ENCODE results near the gene NEB.

DNA sequence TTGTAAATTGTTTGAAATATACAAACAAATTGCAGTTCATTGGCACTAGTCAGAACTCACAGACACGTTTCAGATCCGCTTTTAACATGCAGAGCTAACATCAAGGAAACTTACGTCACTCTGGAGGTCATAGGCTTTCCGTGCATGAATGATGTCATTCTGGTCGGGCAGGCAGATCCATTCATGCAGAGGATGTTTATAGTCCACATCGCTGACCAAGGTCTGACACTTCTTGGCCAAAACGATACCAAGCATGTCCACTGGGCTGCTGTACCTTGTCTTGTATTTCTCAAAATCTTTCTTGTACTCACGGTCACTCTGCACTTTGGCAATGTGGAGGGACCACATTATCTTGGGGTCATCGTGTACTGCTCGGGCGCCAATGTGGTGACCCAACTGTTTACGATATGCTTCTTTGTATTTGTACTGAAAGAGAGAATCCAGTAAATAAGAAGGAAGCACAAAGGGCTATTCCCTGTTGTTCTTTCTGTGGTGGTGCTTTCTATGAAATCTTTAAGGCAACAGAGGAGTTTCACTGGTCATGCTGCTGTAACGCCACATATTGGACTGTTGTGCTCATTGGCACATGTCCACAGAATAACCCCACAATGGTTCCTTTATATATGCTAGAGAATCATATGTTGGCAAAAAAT lies 114.8 kb downstream of the NEB start:
- TF ChIP-seq EP300 (conservative IDR thresholded peaks at IDR 0.05; ENCODE audit: poor library complexity, severe bottlenecking) (no peak), POLR2AphosphoS5 (IDR thresholded peaks at IDR 0.05) (no peak), EZH2 (IDR thresholded peaks at IDR 0.05; ENCODE audit: borderline replicate concordance, insufficient read depth, low read length, poor library complexity, severe bottlenecking) (no peak), MXI1 (conservative IDR thresholded peaks at IDR 0.05; ENCODE audit: poor library complexity, severe bottlenecking) (no peak)
- TF ChIP-seq, protein P1, sequence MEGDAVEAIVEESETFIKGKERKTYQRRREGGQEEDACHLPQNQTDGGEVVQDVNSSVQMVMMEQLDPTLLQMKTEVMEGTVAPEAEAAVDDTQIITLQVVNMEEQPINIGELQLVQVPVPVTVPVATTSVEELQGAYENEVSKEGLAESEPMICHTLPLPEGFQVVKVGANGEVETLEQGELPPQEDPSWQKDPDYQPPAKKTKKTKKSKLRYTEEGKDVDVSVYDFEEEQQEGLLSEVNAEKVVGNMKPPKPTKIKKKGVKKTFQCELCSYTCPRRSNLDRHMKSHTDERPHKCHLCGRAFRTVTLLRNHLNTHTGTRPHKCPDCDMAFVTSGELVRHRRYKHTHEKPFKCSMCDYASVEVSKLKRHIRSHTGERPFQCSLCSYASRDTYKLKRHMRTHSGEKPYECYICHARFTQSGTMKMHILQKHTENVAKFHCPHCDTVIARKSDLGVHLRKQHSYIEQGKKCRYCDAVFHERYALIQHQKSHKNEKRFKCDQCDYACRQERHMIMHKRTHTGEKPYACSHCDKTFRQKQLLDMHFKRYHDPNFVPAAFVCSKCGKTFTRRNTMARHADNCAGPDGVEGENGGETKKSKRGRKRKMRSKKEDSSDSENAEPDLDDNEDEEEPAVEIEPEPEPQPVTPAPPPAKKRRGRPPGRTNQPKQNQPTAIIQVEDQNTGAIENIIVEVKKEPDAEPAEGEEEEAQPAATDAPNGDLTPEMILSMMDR (IDR thresholded peaks at IDR 0.05; ENCODE audit: poor library complexity, severe bottlenecking) = no peak
